H1 (cell line): ENCODE data around the gene GRIN2C. TPM values are rescaled to one million over a fixed set of nuclear protein-coding genes. Genes with fewer than 3 reads are reported as not detected.
"Not testable (repeated sequence)": the region's sequence is repeated elsewhere in the genome, so short reads cannot be mapped to it uniquely, and the experiment has no call there.

ENCODE experiments used
- CTCF ChIA-PET: fragments of 300-600 bp; sonication (Branson Sonifier 250); formaldehyde crosslinking; loops from one replicate; lab custom pipeline; 2021; ENCODE audit not compliant: partially characterized antibody; lab: Charles Lee
- POLR2A ChIA-PET: fragments of 300-600 bp; sonication (Branson Sonifier 250); formaldehyde crosslinking; loops from one replicate; lab custom pipeline; 2021; ENCODE audit warnings: inconsistent platforms; ENCODE audit not compliant: partially characterized antibody; lab: Charles Lee
- DNase-seq, 2 experiments: peaks; one replicate each; pipeline versions ENCODE4 v3.0.0 to v3.0.0-alpha.2; 2010 to 2022; ENCODE audit warnings: low spot score in 2 of 2, low read depth in 1 of 2, mixed read lengths in 1 of 2
- FAIRE-seq: peaks from 2 replicates; lab custom pipeline; 2011; peaks lifted over from hg19 to GRCh38; lab: Jason Lieb, UNC
- H2AFZ ChIP-seq: 2 replicates; pipeline ENCODE4 v1.8.1; 2012; ENCODE audit warnings: low read length, inconsistent platforms
- H2AK5ac ChIP-seq: 2 replicates; pipeline ENCODE4 v1.6.1; 2013; ENCODE audit warnings: low read depth, low read length
- H2BK120ac ChIP-seq: replicated peaks from 2 replicates; pipeline ENCODE3; 2013; ENCODE audit warnings: low read depth, low read length, inconsistent platforms
- H2BK12ac ChIP-seq: 2 replicates; pipeline ENCODE4 v1.6.1; 2013; ENCODE audit warnings: low read depth, low read length
- H2BK15ac ChIP-seq: 2 replicates; pipeline ENCODE4 v1.6.1; 2013; ENCODE audit warnings: low read length
- H2BK20ac ChIP-seq: 2 replicates; pipeline ENCODE4 v1.6.1; 2013; ENCODE audit warnings: low read length
- H2BK5ac ChIP-seq: 2 replicates; pipeline ENCODE4 v1.6.1; 2013; ENCODE audit warnings: low read depth, low read length
- H3K14ac ChIP-seq: 2 replicates; pipeline ENCODE4 v1.6.1; 2013; ENCODE audit warnings: inconsistent platforms; ENCODE audit not compliant: insufficient read length
- H3K18ac ChIP-seq: 2 replicates; pipeline ENCODE4 v1.6.1; 2013; ENCODE audit warnings: low read length; ENCODE audit errors: extremely low read depth
- H3K23ac ChIP-seq: 2 replicates; pipeline ENCODE4 v1.6.1; 2013; ENCODE audit warnings: inconsistent platforms; ENCODE audit not compliant: insufficient read length
- H3K23me2 ChIP-seq: 2 replicates; pipeline ENCODE4 v1.6.1; 2013; ENCODE audit warnings: low read depth, low read length
- H3K27ac ChIP-seq: 2 replicates; pipeline ENCODE4 v1.6.1; 2011; ENCODE audit warnings: low read depth, low read length, inconsistent platforms
- H3K27me3 ChIP-seq, 4 experiments: replicated peaks in 1 of 4; 1 replicate in 1 of 4; 2 replicates in 3 of 4; pipeline versions ENCODE4 v1.6.1 to v1.8.1; 2011 to 2013; ENCODE audit warnings: low read length in 3 of 4, mild to moderate bottlenecking in 3 of 4, inconsistent platforms in 2 of 4, mixed read lengths in 2 of 4, moderate library complexity in 1 of 4; ENCODE audit not compliant: control insufficient read depth in 3 of 4, insufficient read depth in 3 of 4; ENCODE audit errors: extremely low read depth in 1 of 4
- H3K36me3 ChIP-seq, 4 experiments: 2 replicates each; pipeline versions ENCODE4 v1.6.1 to v1.8.1; 2011 to 2013; ENCODE audit warnings: mild to moderate bottlenecking in 4 of 4, low read length in 3 of 4, moderate library complexity in 2 of 4, control low read depth in 1 of 4, inconsistent platforms in 1 of 4; ENCODE audit not compliant: insufficient read depth in 4 of 4, control insufficient read depth in 2 of 4
- H3K4ac ChIP-seq: replicated peaks from 2 replicates; pipeline ENCODE3; 2013; ENCODE audit warnings: low read length, low read depth, mixed read lengths, inconsistent platforms; ENCODE audit not compliant: insufficient read length
- H3K4me1 ChIP-seq, 4 experiments: replicated peaks in 1 of 4; 1 replicate in 1 of 4; 2 replicates in 3 of 4; pipeline versions ENCODE4 v1.6.1 to v1.8.1; 2011 to 2013; ENCODE audit warnings: low read length in 3 of 4, inconsistent platforms in 2 of 4, mixed read lengths in 1 of 4; ENCODE audit not compliant: insufficient read depth in 4 of 4, control insufficient read depth in 3 of 4
- H3K4me2 ChIP-seq, 2 experiments: 2 replicates each; pipeline versions ENCODE4 v1.6.1 to v1.8.1; 2011 to 2013; ENCODE audit warnings: low read depth in 2 of 2, low read length in 2 of 2, control low read depth in 1 of 2, inconsistent platforms in 1 of 2, mild to moderate bottlenecking in 1 of 2; ENCODE audit not compliant: insufficient read depth in 1 of 2
- H3K4me3 ChIP-seq, 4 experiments: fragments of 200-600, 300-600 bp in 1 of 4; sonication (generic), shearing (Covaris generic), sonication (Bioruptor Twin) in 1 of 4; 2 replicates each; pipeline versions ENCODE4 v1.5.1 to v1.8.1; 2011 to 2016; ENCODE audit warnings: low read length in 4 of 4, low read depth in 3 of 4, control low read depth in 2 of 4, inconsistent platforms in 2 of 4, mild to moderate bottlenecking in 2 of 4, mixed read lengths in 1 of 4, moderate library complexity in 1 of 4; ENCODE audit not compliant: insufficient read depth in 2 of 4; ENCODE audit errors: extremely low read depth in 1 of 4
- H3K56ac ChIP-seq: replicated peaks from 2 replicates; pipeline ENCODE3; 2013; ENCODE audit warnings: low read depth, mild to moderate bottlenecking, mixed read lengths, low read length, inconsistent platforms; ENCODE audit not compliant: insufficient read length
- H3K79me1 ChIP-seq: 2 replicates; pipeline ENCODE4 v1.6.1; 2013; ENCODE audit warnings: low read depth, low read length, control low read depth
- H3K79me2 ChIP-seq, 2 experiments: 2 replicates each; pipeline versions ENCODE4 v1.6.1 to v1.8.1; 2012 to 2013; ENCODE audit warnings: low read length in 2 of 2, mild to moderate bottlenecking in 2 of 2, inconsistent platforms in 1 of 2; ENCODE audit not compliant: insufficient read depth in 2 of 2, control insufficient read depth in 1 of 2
- H3K9ac ChIP-seq, 4 experiments: replicated peaks in 1 of 4; 1 replicate in 1 of 4; 2 replicates in 3 of 4; pipeline versions ENCODE4 v1.6.1 to v1.8.1; 2011 to 2013; ENCODE audit warnings: low read depth in 3 of 4, low read length in 3 of 4, control low read depth in 2 of 4, mild to moderate bottlenecking in 2 of 4, moderate library complexity in 2 of 4, inconsistent platforms in 1 of 4; ENCODE audit errors: extremely low read depth in 1 of 4
- H3K9me3 ChIP-seq, 2 experiments: 2 replicates each; pipeline versions ENCODE4 v1.6.1 to v1.8.1; 2012 to 2013; ENCODE audit warnings: mild to moderate bottlenecking in 2 of 2, moderate library complexity in 2 of 2, control low read depth in 1 of 2, inconsistent platforms in 1 of 2, low read depth in 1 of 2, low read length in 1 of 2, mixed read lengths in 1 of 2; ENCODE audit not compliant: insufficient read depth in 2 of 2
- H4K20me1 ChIP-seq, 2 experiments: replicated peaks in 1 of 2; 2 replicates each; pipeline versions ENCODE3 to v1.8.1; 2011 to 2013; ENCODE audit warnings: inconsistent platforms in 2 of 2, low read length in 2 of 2, mild to moderate bottlenecking in 1 of 2; ENCODE audit not compliant: insufficient read depth in 2 of 2, control insufficient read depth in 1 of 2
- H4K5ac ChIP-seq: 2 replicates; pipeline ENCODE4 v1.6.1; 2013; ENCODE audit warnings: low read length, low read depth, mixed read lengths, inconsistent platforms; ENCODE audit not compliant: insufficient read length
- H4K8ac ChIP-seq: 2 replicates; pipeline ENCODE4 v1.8.0; 2013; ENCODE audit warnings: mild to moderate bottlenecking, moderate library complexity, low read length, inconsistent platforms; ENCODE audit not compliant: insufficient read depth; ENCODE audit errors: extremely low read depth
- H4K91ac ChIP-seq: replicated peaks from 2 replicates; pipeline ENCODE3; 2013; ENCODE audit warnings: low read length, mixed read lengths, inconsistent platforms; ENCODE audit not compliant: insufficient read length
- WGBS, 2 experiments: shearing (Covaris generic) in 1 of 2; methylation state at CpG; one replicate each; pipeline versions ENCODE4 v1.1.6 to v1.1.7; 2013 to 2015; ENCODE audit warnings: low lambda C conversion rate in 2 of 2, mixed read lengths in 2 of 2, inconsistent platforms in 1 of 2, low coverage in 1 of 2, missing lambda C conversion rate in 1 of 2; ENCODE audit not compliant: insufficient replicate concordance in 2 of 2, insufficient coverage in 1 of 2, insufficient read length in 1 of 2; ENCODE audit errors: extremely low coverage in 1 of 2, missing lambda C conversion rate in 1 of 2; 5-methylcytosine and 5-hydroxymethylcytosine counted together
- polyA plus RNA-seq, 7 experiments: library from polyadenylated mRNA; depleted of rRNA in 3 of 7; stranded (reverse) in 5 of 7; unstranded in 2 of 7; fragments of >200 nt in 5 of 7; fragments of 200-250 nt in 2 of 7; gene quantifications; 1 replicate in 5 of 7; 2 replicates in 1 of 7; 4 replicates in 1 of 7; pipeline versions ENCODE4 v1.2.1 to v1.2.3, GENCODE V29; 2011 to 2013; ENCODE audit warnings: missing spikeins in 2 of 7, mixed read lengths in 2 of 7
- total RNA-seq: library from RNA; stranded (reverse); fragmentation: NEBNext Ultra II Directional; extraction: Animal tissue kit (Norgen Biotek cat#: 25700); gene quantifications from 2 replicates; pipeline ENCODE4 v1.2.1, GENCODE V29; 2021

Gene GRIN2C
- total and polyA plus RNA-seq, 2 of the 8 experiments (the other 6 are each of a cell fraction or from before 2014, with no cell fraction given), result 0.06 to 0.07 TPM

DNA sequence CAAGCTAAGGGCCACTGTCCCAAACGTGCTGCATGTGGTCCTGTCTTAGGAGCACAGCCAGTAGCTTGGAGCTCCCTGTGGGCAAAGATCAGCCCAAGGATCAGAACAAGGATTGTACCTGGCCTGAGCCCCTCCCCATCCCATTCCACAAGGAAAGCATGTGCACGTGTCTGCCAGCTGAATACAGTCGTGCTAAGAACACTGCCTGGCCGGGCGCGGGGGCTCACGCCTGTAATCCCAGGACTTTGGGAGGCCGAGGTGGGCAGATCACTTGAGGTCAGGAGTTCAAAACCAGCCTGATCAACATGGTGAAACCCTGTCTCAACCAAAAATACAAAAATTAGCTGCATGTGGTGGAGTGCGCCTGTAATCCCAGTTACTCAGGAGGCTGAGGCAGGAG is 10.3 kb upstream of the GRIN2C start:
- H3K36me3 ChIP-seq, H3K79me1 ChIP-seq, H3K9ac ChIP-seq, H2BK12ac ChIP-seq, H3K79me2 ChIP-seq, H3K4me2 ChIP-seq, H3K27ac ChIP-seq, H2BK5ac ChIP-seq, H4K5ac ChIP-seq, H2AK5ac ChIP-seq, H3K4ac ChIP-seq, H3K27me3 ChIP-seq, POLR2A ChIA-PET, H4K91ac ChIP-seq, H2BK15ac ChIP-seq, H4K20me1 ChIP-seq, H4K8ac ChIP-seq, H3K18ac ChIP-seq, H2BK120ac ChIP-seq, H3K9me3 ChIP-seq, DNase-seq, H2BK20ac ChIP-seq, FAIRE-seq, H3K56ac ChIP-seq, H2AFZ ChIP-seq, H3K14ac ChIP-seq, H3K4me3 ChIP-seq, H3K23ac ChIP-seq: not testable (repeated sequence)
- CTCF ChIA-PET, result interaction anchor here (0.9 to 81.0 kb wide), 8 partner anchors 11 to 134 kb away, joined by 3 to 2981 read pairs (median 4); partner anchors contain the start of genes GRIN2C, NAT9, OTOP2 and USH1G
- peaks cover 10% of the 10 kb centered on the region for H3K23me2 ChIP-seq
- WGBS, 2 experiments, result 73% methylated on average over 8 of the region's 9 CpGs; no CpG with 5 or more reads in 1 of the 2 experiments
- peaks cover 0 to 11% (median 6%) of the 10 kb centered on the region in 4 experiments; a peak in 6 of 7 replicates for H3K4me1 ChIP-seq
